Renal pelvis (tissue), 4 donors: ENCODE measurements around the gene WFDC10A. TPM values are rescaled to one million over a fixed set of nuclear protein-coding genes. Genes with fewer than 3 reads are reported as not detected.
"Not testable (repeated sequence)": the region's sequence is repeated elsewhere in the genome, so short reads cannot be mapped to it uniquely, and the experiment has no call there.

Source experiments
- DNase-seq: peaks from one replicate; pipeline ENCODE4 v3.0.0-alpha.2; 2013
- polyA plus RNA-seq, 3 donors: library from polyadenylated mRNA; unstranded; fragments of 120-200 nt; gene quantifications; one replicate each; pipeline ENCODE4 v1.2.1, GENCODE V29; 2013; ENCODE audit not compliant: insufficient read length in 3 of 3

WFDC10A gene
- polyA plus RNA-seq, 3 donors, result not detected

DNA sequence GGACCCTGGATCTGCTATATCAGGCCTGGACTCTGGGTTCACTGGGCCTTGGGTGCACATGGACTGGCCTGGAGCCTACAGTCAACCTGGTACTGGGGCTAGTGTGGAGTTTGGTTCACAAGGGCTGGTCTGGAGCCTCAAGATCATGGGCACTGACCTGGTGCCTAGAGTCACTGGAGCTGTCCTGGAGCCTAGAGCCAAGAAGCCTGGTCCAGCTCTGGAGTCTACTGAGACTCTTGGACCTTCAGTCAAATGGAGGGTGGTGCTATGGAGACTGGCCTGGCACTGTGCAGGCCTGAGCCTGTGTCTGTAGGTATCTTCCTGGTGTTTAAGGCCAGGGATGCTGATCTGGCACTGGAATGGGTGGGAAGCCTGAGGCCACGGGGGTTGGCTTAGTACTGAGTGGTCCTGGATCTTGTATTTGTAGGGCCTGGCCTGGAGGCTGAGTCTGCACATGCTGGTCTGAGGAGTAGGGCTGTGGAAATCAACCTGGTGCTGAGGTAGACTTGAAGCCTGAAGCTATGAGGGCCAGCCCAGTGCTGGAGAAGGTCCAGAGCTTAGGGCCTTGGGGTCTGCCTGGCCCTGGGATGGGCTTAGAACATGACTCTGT lies 18.0 kb downstream of the WFDC10A start:
- DNase-seq, result no peak

DNA sequence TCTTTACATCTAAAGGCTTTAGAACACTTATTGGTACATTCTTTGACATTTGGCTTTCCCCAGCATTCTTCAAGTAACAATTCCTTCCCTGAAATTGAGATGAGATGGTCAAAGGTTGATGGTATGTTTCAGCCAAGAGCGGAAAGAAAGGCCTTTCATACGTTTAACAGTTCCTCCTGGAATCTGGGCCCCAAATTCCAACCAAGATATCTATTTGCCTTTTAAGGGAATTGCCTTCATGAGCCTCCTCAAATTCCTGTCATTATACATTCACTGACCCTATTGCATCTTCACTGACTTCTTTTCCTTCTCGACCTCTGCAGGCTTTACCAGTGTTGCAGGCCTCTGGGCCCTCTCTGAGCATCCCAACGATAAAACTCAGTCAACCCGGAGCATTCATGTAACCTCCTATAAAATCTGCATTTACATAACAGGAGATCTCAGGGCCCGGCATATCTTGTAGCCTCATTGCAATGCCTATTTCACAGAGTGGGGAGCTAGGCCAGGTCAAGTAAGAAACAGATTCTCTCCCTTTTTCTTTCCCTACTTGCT lies 19.8 kb downstream of the WFDC10A start:
- no peak for DNase-seq

DNA sequence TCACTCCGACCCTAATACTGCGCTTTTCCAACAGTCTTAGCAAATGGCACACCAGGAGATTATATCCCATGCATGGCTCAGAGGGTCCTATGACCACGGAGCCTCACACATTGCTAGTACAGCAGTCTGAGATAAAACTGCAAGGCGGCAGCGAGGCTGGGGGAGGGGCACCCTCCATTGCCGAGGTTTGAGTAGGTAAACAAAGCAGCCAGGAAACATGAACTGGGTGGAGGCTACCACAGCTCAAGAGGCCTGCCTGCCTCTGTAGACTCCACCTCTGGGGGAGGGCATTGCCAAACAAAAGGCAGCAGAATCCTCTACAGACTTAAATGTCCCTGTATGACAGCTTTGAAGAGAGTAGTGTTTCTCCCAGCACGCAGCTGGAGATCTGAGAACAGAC lies 22.2 kb downstream of the WFDC10A start:
- DNase-seq, result not testable (repeated sequence)

DNA sequence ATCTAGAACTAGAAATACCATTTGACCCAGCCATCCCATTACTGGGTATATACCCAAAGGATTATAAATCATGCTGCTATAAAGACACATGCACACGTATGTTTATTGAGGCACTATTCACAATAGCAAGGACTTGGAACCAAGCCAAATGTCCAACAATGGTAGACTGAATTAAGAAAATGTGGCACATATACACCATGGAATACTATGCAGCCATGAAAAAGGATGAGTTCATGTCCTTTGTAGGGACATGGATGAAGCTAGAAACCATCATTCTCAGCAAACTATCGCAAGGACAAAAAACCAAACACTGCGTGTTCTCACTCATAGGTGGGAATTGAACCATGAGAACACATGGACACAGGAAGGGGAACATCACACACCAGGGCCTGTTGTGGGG lies 27.5 kb downstream of the WFDC10A start:
- not testable (repeated sequence) for DNase-seq

DNA sequence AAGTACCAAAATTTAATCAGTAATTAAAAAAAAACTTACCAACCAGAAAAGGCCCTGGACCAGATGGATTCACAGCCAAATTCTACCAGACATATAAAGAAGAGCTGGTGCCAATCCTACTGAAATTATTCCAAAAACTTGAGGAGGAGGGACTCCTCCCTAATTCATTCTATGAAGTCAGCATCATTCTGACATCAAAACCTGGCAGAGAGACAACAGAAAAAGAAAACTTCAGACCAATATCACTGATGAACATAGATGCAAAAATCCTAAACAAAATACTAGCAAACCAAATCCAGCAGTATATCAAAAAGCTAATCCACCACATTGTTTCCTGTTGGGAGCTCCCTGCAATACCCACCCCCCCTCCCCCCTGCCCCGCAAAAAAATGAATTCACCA lies 40.6 kb downstream of the WFDC10A start, which contains the start of gene WFDC11:
Gene WFDC11 (minus strand): TSS at position 101 of the 400 bp plus-strand sequence. CDS start 19,639 bp downstream, outside the sequence.
- DNase-seq, result no peak

DNA sequence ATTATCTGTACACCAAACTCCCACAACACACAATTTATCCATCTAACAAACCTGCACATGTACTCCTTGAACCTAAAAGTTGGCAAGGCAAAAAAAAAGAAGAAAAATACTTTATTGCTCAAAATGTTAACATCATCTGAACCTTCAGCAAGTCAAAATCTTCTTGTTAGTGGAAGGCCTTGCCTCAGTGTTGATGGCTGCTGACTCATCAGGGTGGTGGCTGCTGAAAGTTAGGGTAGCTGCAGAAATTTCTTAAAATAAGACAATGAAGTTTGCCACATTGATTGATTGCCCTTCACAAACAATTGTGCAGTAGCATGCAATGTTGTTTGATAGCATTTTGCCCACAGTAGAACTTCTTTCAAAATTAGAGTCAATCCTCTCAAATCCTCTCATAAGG lies 43.2 kb downstream of the WFDC10A start:
- no peak for DNase-seq

DNA sequence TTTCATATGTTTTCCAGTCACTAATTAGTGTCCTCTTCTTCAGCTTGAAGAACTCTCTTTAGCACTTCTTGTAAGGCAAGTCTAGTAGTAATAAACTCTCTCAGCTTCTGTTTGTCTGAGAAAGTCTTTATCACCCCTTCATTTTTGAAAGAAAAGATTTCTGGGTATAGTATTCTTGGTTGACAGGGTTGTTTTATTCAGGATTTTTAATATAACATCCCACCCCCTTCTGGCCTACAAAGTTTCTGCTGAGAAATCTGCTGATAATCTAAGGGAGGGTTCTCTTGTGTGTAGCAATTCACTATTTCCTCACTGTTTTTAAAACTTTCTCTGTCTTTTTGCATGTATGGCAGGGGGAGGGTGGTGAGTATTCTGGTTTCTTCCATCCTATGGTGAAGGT lies 50.1 kb downstream of the WFDC10A start:
- DNase-seq, result no peak

Other genes with a start within 250 kb of the WFDC10A start
- gene DBNDD2, start 221.4 kb upstream of the WFDC10A start, polyA plus RNA-seq, result 10 to 100 TPM; 24.3 to 25.7 (median 24.8) TPM
- 10 to 100 TPM; 98.2 to 99.1 (median 98.8) TPM for gene PIGT, start 213.6 kb upstream of the WFDC10A start, polyA plus RNA-seq
- gene WFDC2, start 160.0 kb upstream of the WFDC10A start, polyA plus RNA-seq, result 100 to 1,000 TPM; 204 to 219 (median 205) TPM
- gene SPINT3, start 114.1 kb upstream of the WFDC10A start, polyA plus RNA-seq, result not detected
- gene WFDC6, start 90.3 kb upstream of the WFDC10A start, polyA plus RNA-seq, result under 1 TPM in 1 of 3 donors, not detected in 2; 0.37 TPM
- under 1 TPM; 0.20 to 0.47 (median 0.36) TPM for gene EPPIN, start 82.3 kb upstream of the WFDC10A start, polyA plus RNA-seq
- gene WFDC8, start 50.5 kb upstream of the WFDC10A start, polyA plus RNA-seq, result under 1 TPM in 1 of 3 donors, not detected in 2; 0.24 TPM
- not detected for gene WFDC9, start 1.5 kb downstream of the WFDC10A start, polyA plus RNA-seq
- not detected for gene WFDC11, start 40.5 kb downstream of the WFDC10A start, polyA plus RNA-seq
- gene WFDC13, start 72.3 kb downstream of the WFDC10A start, polyA plus RNA-seq, result not detected
- gene WFDC10B, start 75.3 kb downstream of the WFDC10A start, polyA plus RNA-seq, result not detected
- not detected for gene SPINT4, start 92.6 kb downstream of the WFDC10A start, polyA plus RNA-seq
- gene WFDC3, start 162.1 kb downstream of the WFDC10A start, polyA plus RNA-seq, result 1 to 10 TPM in 2 of 3 donors, under 1 TPM in 1; 0.36 to 1.6 (median 1.4) TPM
- 10 to 100 TPM; 34.8 to 40.1 (median 39.3) TPM for gene DNTTIP1, start 162.2 kb downstream of the WFDC10A start, polyA plus RNA-seq
- gene UBE2C, start 182.9 kb downstream of the WFDC10A start, polyA plus RNA-seq, result 10 to 100 TPM; 60.5 to 78.8 (median 73.0) TPM
- 1 to 10 TPM in 1 of 3 donors, under 1 TPM in 2; 0.39 to 3.7 (median 0.66) TPM for gene TNNC2, start 197.6 kb downstream of the WFDC10A start, polyA plus RNA-seq
- gene SNX21, start 204.1 kb downstream of the WFDC10A start, polyA plus RNA-seq, result 10 to 100 TPM; 16.1 to 18.4 (median 16.2) TPM
- gene ACOT8, start 227.7 kb downstream of the WFDC10A start, polyA plus RNA-seq, result 10 to 100 TPM; 27.0 to 29.8 (median 28.1) TPM
- 1 to 10 TPM; 5.9 to 6.5 (median 6.1) TPM for gene ZSWIM3, start 227.9 kb downstream of the WFDC10A start, polyA plus RNA-seq